Measurements from ENCODE around the gene IFT122.

- peak; percentile 96 for TF ChIP-seq CTCF (conservative IDR thresholded peaks at IDR 0.05; ENCODE audit: low read depth, low read length)
- TF ChIP-seq RAD21 (IDR thresholded peaks at IDR 0.05; ENCODE audit: low read length) = peak; percentile 99
- peak; percentile 59; the same call in 1 of the 2 replicates for TF ChIP-seq MAZ (IDR thresholded peaks at IDR 0.05; ENCODE audit: borderline replicate concordance, low read depth, low read length)
Measured at GRCh38 chr3:129490273-129490675, 50.2 kb downstream of the IFT122 start.

All from IMR-90 (cell line).